GM18868 (cell line): ENCODE measurements around the gene CD247.
A peak's percentile ranks its signal among the peaks of the same experiment; 100 is the strongest.

ENCODE experiments used
- ATAC-seq: cut with Tn5 transposase; IDR thresholded peaks from one replicate; pipeline ENCODE4 v1.9.1; 2021; ENCODE audit warnings: mild to moderate bottlenecking, moderate library complexity; ENCODE audit not compliant: unreplicated experiment

Gene CD247

DNA sequence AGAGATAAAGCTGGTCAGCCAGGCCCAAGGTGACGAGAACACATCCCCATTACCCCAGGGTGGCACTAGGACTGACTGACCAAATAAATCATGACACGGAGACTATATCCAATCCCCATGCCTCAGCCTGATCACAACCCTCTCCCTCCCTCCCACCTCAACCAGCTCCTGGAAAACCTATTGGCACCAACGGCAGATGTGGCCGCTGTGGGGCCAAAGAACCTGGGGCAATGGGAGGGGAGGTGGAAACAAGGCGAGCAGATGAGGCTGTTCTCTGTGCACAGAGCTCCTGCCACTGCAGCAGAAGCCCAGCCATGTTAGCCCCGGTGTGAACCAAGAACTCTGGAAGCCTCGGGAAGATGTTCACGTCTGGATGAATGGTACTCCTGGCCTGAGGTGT is 77.6 kb downstream of the CD247 start:
- ATAC-seq, result no peak

DNA sequence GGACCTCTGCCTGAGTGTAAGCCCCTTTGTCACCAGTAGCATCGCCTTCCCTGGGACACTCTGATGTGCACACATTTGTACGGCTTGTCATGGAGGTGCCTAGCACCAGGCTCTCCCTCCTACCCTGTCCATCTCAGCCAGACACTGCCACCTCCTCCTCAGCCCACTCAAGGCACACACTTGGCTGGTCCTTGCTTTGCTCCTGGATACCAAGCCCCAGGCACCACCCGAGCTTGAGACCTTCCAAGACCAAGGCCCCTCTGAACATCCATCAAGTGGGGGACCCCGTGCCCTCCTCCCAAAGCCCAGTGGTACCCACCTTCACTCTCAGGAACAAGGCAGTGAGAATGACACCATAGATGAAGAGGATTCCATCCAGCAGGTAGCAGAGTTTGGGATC is 78.0 kb downstream of the CD247 start:
- no peak for ATAC-seq

DNA sequence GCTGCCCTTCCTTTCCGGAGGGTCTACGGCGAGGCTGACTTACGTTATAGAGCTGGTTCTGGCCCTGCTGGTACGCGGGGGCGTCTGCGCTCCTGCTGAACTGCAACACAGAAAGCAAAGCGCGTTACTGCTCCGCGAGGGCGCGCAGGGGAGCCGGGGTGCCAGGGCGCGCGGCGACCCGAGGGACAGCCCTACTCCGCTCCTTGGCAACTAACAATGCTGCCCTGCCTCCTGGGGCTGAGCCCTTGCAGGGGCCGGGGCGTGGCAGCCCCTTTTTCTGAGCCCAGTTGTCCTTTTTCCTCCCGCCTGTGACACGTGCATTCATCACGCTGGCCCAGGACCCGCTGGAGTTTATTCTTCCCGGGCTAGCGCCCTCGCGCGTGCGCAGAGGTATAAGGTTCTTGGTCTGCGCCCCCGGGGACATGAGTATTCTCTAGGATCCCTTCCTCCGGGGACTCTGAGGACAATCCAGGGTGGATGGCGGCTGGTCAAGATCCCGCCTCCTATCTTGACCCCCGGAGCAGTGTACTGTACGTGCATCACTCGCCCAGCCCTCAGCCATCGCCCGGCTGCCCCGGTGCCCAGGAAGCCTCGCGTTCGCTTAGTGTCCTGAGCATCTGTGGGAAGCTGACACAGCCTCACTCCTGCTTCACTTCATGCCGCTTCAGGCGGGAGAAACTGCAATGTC is 78.9 kb downstream of the CD247 start:
- peak; percentile 38 for ATAC-seq

DNA sequence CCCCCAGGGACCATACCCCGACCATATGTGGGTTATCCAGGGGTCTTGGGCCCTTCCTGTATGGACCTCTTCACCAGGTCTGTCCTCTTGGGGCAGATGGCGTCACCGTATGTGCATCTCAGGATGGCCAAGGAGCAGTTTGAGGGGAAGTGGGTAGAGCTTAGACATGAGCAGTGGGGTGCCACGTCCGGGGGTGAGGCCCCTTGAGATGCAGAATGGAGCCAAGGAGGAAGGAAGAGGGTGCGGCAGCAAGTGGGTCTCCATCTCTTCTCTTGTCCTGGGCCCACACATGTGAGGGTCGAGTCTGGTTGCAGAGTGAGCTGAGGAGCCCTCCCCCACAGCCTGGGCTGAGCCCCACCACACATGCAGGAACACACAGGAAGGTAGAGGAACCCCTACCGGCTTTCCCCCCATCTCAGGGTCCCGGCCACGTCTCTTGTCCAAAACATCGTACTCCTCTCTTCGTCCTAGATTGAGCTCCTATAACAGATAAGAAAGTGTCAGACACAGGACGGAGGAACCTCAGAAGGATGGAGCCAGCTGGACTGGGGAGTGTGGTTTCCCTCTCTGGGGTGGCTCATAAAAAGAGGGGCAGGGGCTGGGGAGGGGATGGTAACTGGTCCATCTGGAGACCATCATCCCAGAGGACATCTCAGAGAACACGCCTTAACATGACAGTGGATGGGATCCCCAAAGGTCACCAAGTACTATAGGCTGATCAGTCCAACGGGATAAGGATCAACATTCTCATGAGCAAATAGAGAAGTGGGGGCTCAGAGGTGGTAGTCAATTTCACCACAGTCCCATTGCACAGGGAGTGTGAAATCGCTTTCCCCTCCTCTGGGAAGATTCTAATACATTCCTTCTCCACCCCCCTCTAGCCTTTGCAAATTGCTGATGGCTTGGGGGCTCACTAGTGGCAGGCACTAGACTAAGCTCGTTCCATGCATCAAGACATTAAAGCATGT is 79.9 kb downstream of the CD247 start:
- ATAC-seq, result no peak

DNA sequence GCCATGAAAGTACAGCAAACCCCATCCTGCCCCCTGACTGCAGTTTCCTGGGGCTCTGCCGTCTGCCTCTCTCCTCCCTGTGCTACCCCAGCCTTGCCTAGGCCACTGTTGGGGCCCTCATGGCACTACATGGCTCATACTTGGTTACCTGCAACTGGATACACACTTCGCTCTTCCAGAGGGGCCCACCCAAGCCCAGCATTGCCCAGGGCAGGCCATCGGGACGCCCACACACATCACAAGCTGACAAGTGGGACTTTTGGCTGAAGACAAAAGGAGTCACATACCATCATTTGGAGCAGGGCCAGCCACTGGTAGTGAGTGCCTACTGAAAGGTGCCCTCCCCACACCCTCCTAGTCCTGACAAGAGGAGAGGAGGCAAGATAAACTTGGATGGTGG is 82.8 kb downstream of the CD247 start:
- ATAC-seq, result no peak

DNA sequence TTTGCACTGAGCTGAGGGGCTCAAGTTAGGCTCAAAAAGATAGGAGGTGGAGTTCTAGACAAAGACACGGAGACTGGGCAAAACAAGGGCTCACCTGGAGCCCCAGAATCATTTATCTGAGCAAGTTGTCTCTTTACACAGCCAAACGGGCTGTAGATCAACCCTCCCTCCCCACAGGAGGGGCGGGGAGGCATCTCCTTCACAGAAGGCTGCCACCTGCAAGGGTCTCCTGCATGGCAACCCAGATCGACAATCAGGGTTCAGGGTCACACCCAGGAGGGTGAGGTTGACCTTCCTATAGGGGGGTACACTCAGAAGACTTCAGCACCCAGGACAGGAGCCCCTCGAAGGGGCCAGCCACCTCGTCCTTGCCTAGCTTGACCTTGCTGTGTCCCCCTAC is 84.0 kb downstream of the CD247 start:
- ATAC-seq, result no peak

DNA sequence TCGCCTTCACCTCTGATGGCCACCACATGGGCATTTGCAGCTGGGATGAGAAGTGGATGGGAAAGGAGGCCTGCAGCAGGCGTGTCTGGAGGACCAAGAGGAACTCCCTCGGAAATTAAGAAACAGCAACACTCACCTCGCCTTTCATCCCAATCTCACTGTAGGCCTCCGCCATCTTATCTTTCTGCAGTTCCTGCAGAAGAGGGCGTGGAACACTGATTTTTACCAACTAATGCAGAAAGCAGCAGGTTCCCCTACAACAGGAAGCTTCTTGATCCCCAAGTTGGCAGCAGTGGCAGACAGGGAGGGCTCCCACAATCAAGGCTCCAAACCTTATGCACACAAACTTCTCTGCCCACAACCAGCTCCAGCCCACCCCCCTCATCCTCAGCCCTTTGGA is 84.4 kb downstream of the CD247 start:
- no peak for ATAC-seq

DNA sequence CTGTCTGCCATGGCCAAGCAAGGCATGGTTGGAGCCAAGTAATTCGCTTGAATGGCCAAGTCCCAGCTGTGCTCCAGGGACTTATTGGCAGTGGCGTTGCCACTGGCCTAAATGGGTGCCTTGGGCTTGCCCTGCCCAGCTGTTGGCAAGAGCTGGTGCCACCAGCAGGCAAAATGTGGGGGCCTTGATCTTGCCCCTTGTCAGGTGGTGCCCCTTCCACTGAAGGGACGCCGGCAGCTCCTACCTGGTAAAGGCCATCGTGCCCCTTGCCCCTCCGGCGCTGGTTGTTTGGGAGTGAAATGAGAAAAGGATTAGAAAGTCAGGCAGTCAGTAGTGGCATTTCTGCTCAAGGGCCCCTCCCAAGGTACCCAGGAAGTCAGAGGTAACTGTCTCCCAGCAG is 85.5 kb downstream of the CD247 start:
- ATAC-seq, result no peak

DNA sequence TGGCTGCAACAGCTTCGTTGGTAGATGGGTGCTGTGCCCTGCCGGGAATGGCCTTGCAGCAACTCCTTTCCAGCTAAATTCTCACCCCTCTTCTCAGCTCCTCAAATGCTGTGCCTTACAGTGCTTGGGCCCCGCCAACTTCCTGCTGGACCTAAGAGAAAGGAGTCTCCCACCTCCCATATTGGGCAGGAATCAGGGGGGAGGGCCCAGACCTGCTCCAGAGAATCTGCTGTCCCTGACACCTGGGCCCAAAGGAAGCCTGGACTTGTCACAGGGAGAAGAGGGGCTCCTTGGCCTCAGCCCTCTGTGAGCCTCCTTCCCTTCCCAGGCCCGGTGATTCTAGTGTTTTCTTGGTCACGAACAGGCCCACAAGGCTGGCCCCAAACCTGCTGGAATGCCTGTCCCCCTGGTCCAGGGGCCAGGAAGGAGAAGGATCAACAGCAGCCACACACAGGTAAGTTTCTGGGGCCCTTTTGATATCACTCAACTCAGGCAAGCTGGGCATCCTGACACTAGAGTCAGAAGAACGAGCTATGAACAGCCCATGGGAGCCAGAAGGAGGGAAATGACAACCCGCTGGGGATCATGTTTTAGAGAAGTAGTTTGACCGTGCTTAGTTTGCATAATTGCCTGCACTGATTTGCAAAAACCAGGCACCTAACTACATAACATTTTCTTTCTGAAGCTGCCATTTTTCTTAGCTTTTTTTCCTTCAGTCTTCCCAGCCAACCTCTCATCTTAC is 86.2 kb downstream of the CD247 start:
- ATAC-seq, result no peak

DNA sequence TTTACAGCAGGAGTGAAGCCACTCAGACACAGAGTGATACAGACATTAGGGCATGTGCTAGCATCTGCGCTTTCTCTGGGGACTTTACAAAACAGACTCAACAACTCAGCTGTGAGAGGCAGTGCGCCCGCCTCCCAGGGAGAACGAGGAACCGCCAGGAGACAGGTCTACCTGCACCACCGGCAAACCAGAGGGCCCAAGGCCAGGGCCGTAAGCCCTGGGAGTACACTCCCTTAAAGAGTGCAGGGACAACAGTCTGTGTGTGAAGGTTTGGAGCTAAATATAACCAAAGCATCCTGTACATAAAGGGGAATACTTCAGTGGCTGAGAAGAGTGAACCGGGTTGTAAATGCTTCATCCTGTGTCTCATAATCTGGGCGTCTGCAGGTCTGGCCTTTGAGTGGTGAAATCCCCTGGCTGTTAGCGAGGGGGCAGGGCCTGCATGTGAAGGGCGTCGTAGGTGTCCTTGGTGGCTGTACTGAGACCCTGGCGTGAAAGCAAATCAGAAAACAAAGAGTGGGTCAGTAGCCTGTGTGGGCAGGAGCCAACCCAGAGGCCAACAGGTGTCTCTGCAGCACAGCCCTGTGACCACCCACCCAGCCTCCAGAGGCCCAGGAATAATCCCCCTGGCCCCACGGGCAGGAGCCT is 86.9 kb downstream of the CD247 start:
- ATAC-seq, result peak; percentile 58

DNA sequence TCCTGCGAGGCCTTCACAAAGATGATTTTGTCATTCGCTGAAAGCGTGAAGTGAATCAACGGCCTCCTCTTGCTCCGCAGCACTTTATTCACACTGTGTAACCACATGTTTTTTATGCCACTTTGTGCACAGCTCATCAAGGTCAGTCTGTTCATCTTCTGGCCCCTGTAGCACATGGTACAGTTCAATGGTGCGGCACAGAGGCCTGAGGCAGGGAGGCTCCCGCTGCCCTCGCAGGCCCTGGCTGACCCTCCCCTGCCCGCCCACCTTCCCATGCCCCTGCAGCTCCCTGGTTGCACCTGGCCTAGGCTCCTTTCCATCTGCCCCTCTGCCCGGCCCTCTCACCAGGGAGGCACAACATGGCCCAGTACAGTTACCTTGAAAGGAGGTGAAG is 87.5 kb downstream of the CD247 start:
- peak; percentile 20 for ATAC-seq

DNA sequence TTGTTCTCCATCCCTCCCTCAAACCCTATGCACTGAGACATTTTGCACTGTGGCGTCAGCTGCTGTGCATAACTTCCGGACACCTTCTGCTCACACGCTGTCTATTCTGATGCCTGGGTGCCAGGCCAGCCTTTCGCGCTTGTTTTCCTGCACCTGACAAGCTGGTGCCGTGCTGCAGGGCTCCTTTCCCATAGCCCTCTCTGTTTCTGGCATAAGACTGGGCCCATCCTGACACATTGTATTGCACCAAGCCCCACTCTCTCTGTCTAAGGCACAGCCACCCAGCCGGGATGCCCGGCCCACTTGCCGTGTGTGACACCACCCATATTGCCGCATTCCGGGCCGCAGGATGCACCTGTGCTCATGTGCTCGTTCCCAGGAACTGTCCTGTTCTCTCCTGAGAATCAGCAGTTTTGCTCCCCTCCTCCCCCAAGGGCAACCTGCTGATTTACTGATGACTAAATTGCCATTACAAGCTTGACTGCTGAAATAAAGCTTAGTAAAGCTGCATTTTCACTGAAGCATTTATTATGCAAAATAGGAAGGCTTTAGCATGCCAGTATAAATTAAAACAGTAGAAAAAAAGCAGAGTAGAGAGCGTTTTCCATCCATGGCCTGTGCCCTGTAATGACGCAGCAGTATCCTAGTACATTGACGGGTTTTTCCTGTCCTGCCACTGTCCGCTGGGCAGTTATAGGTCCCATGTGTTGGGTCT is 88.0 kb downstream of the CD247 start:
- peak; percentile 40 for ATAC-seq

DNA sequence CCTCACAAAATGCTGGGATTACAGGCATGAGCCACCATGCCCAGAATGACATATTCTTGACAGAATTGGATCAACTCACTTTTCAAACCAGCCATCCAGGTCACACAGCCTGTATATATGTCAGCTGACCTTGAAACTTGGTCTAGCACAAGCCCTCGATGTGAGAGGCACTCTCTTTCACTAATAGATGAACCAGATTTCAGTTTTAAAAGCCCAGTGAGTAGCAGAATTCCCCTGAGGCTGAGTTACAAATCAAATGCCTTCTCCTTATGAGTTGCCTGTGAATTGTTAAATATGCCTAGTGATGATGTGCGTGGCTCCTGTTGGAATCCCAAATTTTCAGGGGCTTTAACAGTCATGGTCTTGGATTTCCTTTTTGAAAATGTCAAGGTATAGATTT is 88.7 kb downstream of the CD247 start:
- ATAC-seq, result peak; percentile 34

DNA sequence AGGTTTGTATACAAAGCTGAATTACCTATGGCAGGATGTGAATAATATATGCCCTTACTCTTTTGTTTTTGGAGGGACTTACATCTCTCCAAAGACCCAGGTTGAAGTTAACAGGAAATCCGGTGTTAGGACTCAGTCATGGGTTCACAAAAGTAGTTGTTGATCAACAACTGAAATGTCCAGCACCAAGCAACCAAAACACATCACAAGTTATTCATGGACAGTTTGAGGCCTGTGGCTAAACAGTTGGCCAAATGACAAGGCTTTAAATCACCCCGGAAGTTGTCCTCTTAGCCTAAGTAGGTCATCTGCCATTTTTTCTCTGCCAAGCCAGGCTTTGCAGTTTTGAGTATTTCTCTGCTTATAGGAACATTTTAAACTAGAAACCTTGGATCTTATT is 89.9 kb downstream of the CD247 start:
- ATAC-seq, result no peak

DNA sequence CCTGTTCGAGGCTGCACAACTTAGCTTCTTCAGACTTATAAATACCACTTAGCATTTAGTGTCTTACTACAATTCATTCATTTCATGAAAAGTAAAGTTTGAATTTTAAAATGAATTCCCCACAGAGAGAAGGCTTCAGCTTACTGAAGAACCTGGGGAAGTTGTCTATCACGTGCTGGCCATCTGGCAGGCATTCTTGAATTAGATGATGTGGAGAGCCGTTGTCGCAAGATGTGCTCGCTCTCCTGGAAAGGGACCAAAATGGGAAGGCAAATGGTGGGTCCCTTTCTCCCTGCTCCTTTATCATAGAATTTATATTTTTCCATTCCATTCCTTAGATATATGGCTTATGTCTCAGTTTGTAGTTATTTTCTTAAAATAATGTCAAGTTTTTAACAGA is 90.5 kb downstream of the CD247 start:
- ATAC-seq, result no peak

DNA sequence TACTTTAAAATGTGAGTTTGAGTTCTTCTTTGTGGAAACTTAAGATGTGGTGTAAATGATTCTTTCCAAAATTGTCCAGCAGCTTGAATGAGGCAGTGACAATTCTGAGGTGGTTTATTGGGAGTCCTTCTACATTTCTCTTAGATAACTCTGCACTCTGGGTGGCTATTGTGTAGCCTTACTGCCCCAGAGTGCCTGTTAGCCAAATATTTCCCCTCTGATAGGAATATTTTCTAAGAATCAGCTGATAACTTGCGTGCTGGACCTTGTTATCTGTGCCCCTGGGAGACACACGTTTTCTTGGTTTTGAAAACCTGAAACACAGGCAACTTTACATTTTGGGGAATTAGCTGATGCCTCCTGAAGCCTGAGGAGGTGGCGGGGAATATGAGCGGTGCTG is 91.6 kb downstream of the CD247 start:
- no peak for ATAC-seq

DNA sequence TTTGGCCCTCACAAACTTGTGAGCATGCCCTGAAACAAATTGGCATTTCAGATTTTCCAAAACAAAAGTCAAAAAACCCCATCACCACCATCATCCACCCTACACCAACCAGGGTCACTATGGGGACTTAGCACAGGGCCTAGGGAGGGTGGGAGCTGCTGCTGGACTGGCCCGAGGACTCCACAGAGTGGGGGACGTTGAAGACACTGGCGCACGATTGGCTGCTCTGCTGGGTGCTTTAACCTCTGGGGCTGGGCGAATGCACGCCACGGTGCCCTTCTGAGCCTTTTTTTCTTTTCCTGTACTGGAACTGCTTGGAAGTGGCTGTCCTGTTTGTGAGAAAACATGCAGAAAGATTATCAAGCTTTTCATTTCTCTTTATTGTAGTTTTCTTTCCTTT is 92.8 kb downstream of the CD247 start:
- ATAC-seq, result no peak

DNA sequence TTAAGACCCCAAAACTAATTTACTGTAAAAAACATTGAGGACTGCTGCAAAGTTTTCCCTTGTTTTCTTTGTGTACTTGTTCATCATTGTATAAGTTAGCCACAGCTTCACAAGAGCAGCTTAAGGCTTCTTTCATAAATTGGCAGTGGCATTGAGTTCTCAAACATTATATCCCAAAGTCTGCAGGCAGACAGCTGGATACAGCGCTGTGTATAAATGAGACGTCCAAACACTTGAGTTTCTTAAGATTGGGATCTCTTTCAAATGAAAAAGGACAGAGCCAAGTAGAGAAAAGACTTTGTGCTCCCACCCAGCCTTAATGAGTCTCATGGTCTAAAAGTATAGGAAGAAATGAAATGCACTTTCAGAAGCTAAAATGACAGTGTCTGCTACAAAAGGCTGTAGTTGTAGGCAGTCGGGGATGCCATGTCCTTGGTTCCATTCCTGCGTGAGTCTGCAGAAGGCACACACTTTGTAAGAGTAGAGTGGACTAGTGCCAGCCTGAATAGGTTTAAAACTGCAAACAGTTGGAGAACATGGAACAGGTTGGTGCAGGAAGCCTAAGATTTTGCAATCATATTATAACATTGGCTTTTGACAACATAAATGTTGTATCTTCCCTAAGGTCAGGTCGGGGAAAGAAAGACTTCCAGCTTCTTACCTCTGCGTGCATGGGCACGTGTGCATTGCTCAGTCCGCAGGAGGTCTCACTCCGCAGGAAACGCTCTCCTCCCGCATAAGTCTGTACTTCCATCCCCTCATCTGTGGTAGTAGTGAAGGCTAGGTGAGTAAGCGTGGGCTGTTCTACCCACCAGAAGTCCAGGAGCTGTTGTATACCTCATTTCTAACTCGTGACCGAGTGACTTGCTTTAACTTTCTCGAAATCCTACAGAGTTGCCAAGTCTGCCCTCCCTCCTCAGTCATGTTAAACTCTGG is 94.4 kb downstream of the CD247 start:
- ATAC-seq, result no peak

DNA sequence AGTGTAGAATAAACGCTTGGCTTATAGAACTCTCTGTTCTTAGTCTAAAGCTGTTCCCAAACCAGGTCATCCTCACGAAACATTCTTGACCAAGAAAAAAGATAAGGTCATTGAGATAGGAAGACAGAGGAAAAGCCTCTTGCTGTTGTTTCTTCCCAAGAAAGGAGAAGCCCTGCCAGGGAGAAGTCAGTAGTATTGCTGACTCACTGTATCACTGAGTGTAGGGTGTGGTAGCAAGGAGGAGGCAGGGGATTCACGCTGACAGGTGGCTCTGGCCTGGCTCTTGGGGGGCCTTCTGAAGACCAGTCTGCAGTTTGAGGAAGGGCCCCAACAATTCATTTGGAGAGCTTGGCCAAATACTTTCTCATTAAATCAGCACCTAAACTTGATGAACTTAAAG is 97.8 kb downstream of the CD247 start:
- no peak for ATAC-seq
